HG03575 (cell line): Measurements from ENCODE around the gene MYCBPAP.

Experiments
- ATAC-seq: cut with Tn5 transposase; IDR thresholded peaks from one replicate; pipeline ENCODE4 v1.9.1; 2021; ENCODE audit not compliant: unreplicated experiment, insufficient number of reproducible peaks, low FRiP score; ENCODE audit errors: extremely low read depth

The MYCBPAP gene

DNA sequence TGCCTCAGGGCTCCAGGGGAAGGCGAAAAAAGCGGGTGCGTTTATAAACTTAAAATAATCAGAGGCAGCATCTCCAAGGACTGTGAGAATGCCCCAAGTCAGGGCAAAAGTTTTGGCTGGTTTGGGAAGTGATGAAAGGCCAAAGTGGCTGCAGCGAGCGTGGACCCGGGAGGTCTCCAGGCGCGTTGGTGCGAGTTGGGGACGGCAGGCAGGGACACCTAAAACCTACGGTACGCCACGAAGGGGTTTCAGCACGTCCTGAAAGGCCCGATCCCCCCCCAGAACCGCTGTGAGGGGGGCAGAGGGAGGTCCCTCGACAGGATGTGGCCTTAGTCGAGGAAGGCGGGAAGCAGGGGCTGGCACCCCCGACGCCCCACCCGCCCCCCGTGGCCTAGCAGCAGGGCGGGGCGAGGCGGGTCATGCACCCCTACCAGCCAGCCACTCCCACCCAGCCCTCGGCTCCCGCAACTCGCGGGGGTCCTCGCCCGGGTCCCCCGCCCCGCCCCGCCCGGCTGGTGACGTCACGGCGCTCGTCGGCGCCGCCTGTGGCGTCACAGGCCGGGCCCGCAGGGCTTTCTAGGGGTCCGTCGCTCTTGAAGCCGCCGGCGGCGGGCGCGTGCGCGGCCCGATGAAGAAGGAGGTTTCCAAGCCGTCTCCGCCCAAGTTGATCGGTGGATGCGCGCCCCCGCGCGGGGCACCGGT lies at the start of gene MYCBPAP:
Gene MYCBPAP, plus strand, starts transcription at position 569 of the 702 bp plus-strand sequence. CDS start 236 bp downstream, outside the sequence.
- no peak for ATAC-seq

DNA sequence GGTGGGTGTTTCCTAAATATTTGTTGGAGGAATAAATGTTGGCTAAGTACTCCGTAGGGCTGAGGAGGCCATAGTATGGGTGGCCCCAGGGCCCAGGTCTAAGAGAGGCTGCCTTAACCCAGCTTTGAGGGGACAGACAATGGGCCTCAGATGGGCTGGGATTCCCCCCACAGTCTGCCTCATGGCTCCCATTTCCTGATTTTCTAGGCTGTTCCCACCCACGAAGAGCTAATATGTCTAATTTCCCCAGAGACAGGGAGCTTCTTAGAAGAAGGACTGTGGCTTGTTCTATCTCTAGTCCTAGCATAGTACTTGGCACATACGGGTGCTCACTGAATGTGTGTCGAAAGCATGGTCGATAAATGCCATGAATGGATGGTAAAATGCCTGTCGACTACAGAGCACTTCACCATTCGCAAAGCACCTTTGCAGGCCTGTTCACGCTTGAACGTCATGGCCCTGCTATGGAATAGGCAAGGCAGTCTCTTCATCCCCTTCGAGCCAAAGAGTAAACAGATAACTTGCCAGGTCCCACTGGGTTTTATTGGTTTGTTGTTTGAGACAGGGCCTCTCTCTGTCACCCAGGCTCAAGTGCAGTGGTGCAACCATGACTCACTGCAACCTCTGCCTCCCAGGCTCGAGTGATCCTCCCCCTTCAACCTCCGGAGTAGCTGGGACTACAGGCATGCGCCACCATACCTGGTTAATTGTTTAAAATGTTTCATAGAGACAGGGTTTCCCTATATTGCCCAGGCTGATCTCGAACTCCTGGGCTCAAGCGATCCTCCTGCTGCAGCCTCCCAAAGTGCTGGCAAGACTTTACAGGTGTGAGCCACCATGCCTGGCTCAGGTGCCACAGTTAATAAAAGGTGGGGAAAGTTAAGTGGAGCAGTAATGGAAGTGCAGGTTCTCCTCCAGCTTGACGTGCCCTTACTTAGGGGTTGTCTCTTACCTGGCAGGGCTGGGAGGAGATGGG lies 49.2 kb upstream of the MYCBPAP start:
- ATAC-seq, result no peak

GRCh38 chr17:50459756-50460155 lies 48.5 kb upstream of the MYCBPAP start:
- ATAC-seq, result no peak

- ATAC-seq, result no peak
Observed at GRCh38 chr17:50460831-50461526, 47.3 kb upstream of the MYCBPAP start.

DNA sequence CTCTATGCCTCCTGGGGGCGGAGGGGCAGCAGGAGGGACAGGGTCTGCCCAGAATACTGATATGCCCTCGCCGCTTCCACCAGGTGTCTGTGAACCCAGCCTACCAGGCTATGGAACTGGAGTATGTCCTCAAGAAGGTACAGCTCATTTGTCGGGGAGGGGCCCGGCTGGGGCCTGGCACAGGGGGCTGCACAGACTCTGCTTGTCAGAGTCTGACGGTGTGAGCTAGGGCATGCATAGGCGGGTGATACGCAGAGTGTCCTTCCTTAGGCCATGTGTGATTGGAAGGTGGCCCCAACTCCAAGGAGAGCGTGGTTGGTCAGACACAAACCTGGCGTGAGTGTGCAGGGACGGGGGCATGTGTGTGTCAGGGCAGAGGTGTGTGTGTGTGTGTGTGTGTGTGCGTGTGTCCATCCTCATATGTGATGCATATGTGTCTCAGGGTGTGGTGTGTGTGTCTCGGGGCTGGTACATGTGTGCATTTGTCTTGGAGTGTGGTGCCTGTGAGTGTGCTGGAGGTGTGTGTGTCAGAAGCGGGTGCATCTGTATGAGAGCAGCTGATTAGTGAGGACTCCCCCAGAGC lies 46.6 kb upstream of the MYCBPAP start:
- no peak for ATAC-seq

GRCh38 chr17:50462446-50462845 lies 45.8 kb upstream of the MYCBPAP start:
- no peak for ATAC-seq

GRCh38 chr17:50464121-50464520 lies 44.1 kb upstream of the MYCBPAP start:
- no peak for ATAC-seq

GRCh38 chr17:50464736-50465135 lies 43.5 kb upstream of the MYCBPAP start:
- ATAC-seq, result no peak

GRCh38 chr17:50465171-50465570 lies 43.1 kb upstream of the MYCBPAP start:
- ATAC-seq, result no peak

DNA sequence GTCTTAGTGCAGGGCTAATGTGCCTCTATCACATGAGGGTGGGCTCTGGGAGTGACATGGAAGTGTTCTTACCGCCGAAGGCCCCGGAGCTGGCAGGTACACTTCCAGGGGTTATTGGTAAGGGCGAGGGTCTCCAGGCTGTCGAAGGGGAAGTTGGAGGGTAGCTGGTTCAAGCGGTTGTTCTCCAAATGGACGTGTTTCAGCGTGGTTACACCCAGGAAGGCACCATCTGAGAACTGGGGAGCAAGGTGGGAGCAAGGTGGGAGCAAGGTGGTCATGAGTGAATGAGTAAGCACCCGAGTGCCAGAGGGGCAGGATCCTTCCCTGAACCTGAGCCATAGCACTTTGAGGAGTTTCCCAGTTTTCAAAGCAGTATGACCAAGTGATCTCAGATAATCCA lies 42.6 kb upstream of the MYCBPAP start:
- ATAC-seq, result no peak

- no peak for ATAC-seq
Observed at GRCh38 chr17:50466371-50467113, 41.7 kb upstream of the MYCBPAP start.

- ATAC-seq, result no peak
Observed at GRCh38 chr17:50467114-50467854, 41.0 kb upstream of the MYCBPAP start.

GRCh38 chr17:50467855-50468303 lies 40.4 kb upstream of the MYCBPAP start:
- ATAC-seq, result no peak

DNA sequence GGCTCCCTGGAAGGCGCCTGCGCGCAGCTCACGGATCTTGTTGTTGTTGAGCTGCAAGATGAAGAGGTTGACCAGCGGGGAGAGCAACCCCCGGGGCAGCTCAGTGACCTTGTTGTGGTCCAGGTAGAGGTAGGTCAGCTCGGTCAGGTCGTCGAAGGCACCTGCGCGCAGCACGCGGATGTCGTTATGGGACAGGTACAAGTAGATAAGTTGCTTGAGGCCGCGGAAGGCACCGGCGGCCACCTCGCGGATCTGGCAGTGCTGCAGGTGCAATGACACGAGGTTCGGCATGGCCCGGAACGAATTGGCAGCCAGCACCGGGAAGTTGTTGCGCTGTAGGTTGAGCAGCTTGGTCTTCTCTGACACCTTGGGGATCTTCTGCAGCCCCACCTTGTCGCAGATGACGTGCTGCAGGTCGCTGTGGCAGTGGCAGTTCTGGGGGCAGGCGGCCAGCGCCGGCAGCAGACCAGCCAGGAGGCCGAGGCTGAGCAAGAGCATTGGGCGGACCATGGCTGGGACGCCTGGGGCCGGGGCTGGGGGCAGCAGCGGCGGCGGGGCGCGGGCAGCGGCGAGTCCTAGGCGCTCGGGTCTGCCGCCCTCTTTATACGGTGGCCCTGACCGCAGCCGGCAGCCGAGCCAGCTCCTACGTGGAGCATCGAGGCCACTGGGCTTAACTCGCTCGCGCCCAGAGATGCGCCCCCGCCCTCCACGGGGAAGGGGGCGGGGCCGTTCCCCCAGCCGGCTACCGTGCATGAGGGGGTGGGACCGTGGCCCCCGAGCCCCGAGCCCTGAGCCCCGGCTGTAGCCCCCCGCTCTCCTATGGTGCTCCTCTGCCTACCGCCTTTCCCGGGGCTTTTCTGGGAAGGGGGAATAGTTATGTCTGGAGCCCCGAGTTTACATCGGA lies 39.7 kb upstream of the MYCBPAP start, which contains the start of gene CHAD:
Gene CHAD, minus strand, starts transcription at position 577 of the 904 bp plus-strand sequence. Its CDS starts 67 bp downstream, at position 510.
- no peak for ATAC-seq

- no peak for ATAC-seq
Observed at GRCh38 chr17:50469208-50469605, 39.0 kb upstream of the MYCBPAP start.

DNA sequence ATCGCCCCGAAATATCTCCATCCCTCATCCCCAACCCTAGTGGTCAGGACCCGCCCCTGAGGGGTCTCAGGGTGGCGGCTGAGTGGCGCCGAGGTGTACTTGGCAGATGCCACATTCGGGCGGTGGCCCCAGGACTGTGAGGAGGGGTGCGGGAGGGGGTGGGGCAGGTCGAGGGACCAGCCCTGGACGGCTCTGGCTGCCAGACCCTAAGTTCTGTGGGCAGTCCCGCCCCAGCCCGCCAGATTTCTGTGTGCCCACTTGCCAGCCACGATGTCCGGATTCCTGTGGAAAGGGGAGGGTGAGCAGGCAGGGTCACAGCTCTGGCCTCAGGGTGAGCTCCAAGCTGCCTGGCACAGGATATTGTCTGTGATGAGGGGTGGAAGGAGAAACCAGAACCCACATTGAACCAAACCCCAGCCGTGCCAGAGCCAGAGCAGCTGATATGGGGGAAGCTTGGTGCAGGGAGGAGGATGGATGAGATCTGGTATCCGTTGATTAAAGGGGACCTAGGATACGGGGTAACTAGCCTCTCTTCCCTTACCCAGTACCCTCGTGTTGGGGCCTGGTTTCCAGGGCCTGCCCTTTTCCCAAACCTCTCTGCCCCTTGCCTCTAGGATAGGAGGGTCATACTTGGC lies 38.5 kb upstream of the MYCBPAP start:
- no peak for ATAC-seq
